B cell (primary cell): ENCODE data around the gene ZFYVE27.

ENCODE experiments used
- CTCF ChIP-seq: fragments of 200-600 bp; IDR thresholded peaks from one replicate; pipeline ENCODE4 v1.8.0; 2022; ENCODE audit warnings: antibody characterized with exemption, mild to moderate bottlenecking
- EZH2 ChIP-seq: IDR thresholded peaks from 2 replicates; pipeline ENCODE4 v1.6.1; 2012; ENCODE audit warnings: borderline replicate concordance, low read depth, mild to moderate bottlenecking, moderate library complexity, low read length; ENCODE audit not compliant: insufficient read depth, poor library complexity, severe bottlenecking

- TF ChIP-seq CTCF: no peak
- TF ChIP-seq EZH2: no peak
Observed at GRCh38 chr10:97760461-97761257, 23.7 kb downstream of the ZFYVE27 start.
